ENCODE data around the gene EPHB2. TPM values are rescaled to one million over a fixed set of nuclear protein-coding genes. Genes with fewer than 3 reads are reported as not detected.

EPHB2 gene
- total and polyA plus RNA-seq, 7 experiments from 2014 or later: 0.27 to 2.2 (median 0.49) TPM; not detected in 3

Small RNA genes lying within 50 kb of the gene (microRNA-seq; reads per million reads assigned to microRNA genes)
- gene MIR4253 (ENCODE audit: borderline microRNAs expressed): not detected
- not detected for gene MIR4684 (ENCODE audit: borderline microRNAs expressed)

Other genes starting within 250 kb of the EPHB2 start
- gene EPHA8, start 147.3 kb upstream of the EPHB2 start, total RNA-seq: not detected
- gene EPHA8, start 147.3 kb upstream of the EPHB2 start, polyA plus RNA-seq: not detected
- 1 to 10 TPM in 3 of 5 experiments, under 1 TPM in 1, not detected in 1; 0.34 to 3.5 (median 2.8) TPM for gene C1QA, start 74.2 kb upstream of the EPHB2 start, total RNA-seq
- not detected for gene C1QA, start 74.2 kb upstream of the EPHB2 start, polyA plus RNA-seq
- gene C1QC, start 67.2 kb upstream of the EPHB2 start, total RNA-seq: 1 to 10 TPM in 2 of 5 experiments, not detected in 3; 5.1 to 5.2 TPM
- not detected for gene C1QC, start 67.2 kb upstream of the EPHB2 start, polyA plus RNA-seq
- gene C1QB, start 57.6 kb upstream of the EPHB2 start, total RNA-seq: 1 to 10 TPM in 3 of 5 experiments, under 1 TPM in 1, not detected in 1; 0.53 to 2.4 (median 1.2) TPM
- gene C1QB, start 57.6 kb upstream of the EPHB2 start, polyA plus RNA-seq: not detected

All from naive thymus-derived CD4-positive, alpha-beta T cell (primary cell).